GM18498 (cell line): ENCODE data around the gene LRCH2.
"Not testable (repeated sequence)": the region's sequence is repeated elsewhere in the genome, so short reads cannot be mapped to it uniquely, and the experiment has no call there.

Experiments used
- ATAC-seq: cut with Tn5 transposase; IDR thresholded peaks from one replicate; pipeline ENCODE4 v1.9.1; 2021; ENCODE audit warnings: mild to moderate bottlenecking, moderate library complexity; ENCODE audit not compliant: unreplicated experiment

LRCH2 gene

DNA sequence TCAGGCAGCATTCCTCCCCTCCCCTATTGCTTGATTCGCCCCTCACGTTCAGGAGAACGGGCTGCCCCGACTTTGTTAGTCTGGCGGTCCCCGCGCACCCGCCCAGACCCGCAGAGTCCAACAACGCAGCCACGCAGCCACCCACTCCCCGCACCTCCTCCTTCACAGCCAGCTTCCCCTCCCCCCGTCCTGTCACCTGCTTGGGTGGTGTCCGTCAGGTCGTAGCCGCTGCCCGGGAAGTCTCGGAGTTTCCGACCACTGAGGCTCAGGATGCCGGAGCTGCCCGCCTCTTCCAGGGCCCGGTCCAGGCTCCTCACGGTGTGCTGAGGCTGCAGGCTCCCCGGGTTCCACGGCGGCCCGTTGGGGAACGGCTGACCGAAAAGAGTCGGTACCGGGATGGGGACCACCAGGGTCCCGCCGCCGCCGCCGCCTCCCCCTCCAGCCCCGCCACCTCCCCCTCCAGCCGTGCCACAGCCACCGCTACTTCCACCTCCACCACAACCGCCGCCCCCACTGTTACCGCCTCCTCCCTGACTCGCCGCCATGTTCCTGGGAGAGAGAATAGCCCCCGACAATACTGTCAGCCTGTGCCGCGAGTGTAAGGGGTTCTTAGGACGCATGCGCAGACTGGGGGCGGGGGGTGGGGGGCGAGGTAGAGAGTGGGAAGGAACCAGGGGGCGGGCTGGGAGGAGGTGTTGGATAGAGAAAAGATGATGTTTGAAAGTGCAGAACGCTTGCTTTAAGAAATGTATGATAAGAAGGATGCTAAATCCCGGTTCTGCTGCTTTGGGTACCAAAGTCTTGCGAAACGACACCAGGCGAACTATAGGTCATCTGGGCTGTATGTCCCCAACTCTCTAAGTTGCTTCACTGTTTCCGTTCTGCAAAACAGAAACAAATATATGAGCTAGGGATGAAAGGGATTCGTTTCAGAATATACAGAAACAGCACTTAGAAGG, at the start of gene LRCH2:
Gene LRCH2, minus strand, starts transcription at position 600 of the 959 bp plus-strand sequence. Its CDS starts 55 bp downstream, at position 545.
- ATAC-seq: no peak

GRCh38 chrX:115269051-115269683, 35.3 kb upstream of the LRCH2 start:
- no peak for ATAC-seq

DNA sequence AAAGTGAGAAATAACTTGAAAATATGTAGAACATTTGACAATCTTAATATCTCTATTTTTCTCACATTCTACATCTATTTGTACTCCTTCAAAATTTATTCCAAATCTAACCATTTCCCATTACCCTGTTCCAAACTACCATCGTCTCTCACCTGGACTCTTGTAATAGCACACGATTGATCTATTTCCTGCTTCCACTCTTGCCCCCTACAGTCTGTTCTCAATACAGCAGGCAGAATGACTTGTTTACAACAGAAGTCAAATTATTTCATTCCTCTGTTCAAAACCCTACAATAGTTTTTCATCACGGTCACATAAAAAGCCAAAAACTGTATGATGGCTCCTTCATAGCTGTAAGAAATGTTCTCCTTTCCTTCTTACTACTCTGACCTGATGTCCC, 34.5 kb upstream of the LRCH2 start:
- ATAC-seq: no peak

GRCh38 chrX:115266300-115266699, 32.4 kb upstream of the LRCH2 start:
- no peak for ATAC-seq

- no peak for ATAC-seq
Observed at GRCh38 chrX:115264009-115264408, 30.1 kb upstream of the LRCH2 start.

DNA sequence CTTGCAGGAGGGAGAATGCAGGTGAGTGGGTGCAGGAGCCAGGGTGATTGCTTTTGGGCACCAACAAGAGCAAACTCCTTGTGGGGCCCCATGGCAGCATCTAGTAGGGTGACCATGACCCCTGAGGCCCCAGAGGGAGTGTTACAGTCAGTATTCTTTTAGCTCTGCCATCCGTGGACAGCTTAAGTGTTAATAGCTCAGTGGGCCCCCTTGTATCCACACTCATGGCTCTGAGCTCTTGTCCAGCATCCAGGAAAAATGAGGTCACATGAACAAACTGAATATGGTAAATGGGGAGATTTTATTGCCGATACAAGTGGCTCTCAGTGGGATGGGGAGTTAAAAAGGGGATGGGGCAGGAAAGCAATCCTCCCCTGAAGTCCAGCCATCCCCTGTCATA, 27.3 kb upstream of the LRCH2 start:
- ATAC-seq: no peak

- no peak for ATAC-seq
Observed at GRCh38 chrX:115260330-115260729, 26.4 kb upstream of the LRCH2 start.

GRCh38 chrX:115259238-115259875, 25.5 kb upstream of the LRCH2 start:
- ATAC-seq: no peak

DNA sequence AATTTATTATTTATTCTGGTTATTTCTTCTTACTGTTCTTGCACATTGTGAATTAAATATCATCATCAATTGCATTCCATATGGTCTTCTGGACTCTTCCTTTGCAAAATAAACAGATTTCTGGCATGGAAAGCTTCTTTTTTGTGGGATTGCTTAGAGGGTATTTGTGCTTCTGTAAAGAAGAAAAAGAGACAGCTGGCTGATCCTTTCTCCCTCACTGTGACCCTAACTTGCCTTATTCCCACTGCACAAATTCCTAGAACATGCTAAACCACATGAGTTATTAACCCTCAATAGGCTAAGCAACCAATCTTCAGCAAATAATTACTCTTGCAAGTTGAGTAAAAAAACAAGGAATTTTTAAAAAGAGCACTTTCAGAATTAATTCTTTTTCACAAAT, 23.8 kb upstream of the LRCH2 start:
- ATAC-seq: no peak

DNA sequence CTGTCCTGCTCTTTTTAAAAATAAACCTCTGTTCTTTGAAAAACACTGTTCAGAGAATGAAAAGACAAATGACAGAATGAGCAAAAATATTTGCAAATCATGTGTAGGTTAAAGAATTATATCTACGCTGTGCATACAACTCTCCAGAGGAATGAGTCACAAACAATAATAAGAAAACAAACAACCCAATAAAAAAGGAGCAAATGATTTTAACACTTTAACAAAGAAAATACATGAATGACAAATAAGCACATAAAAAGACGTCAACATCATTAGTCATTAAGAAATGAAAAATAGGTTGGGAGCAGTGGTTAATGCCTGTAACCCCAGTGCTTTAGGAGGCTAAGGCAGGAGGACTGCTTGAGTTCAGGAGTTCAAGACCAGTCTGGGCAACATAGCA, 21.1 kb upstream of the LRCH2 start:
- no peak for ATAC-seq

GRCh38 chrX:115251458-115252233, 17.8 kb upstream of the LRCH2 start:
- no peak for ATAC-seq

GRCh38 chrX:115237056-115237455, 3.2 kb upstream of the LRCH2 start:
- no peak for ATAC-seq

DNA sequence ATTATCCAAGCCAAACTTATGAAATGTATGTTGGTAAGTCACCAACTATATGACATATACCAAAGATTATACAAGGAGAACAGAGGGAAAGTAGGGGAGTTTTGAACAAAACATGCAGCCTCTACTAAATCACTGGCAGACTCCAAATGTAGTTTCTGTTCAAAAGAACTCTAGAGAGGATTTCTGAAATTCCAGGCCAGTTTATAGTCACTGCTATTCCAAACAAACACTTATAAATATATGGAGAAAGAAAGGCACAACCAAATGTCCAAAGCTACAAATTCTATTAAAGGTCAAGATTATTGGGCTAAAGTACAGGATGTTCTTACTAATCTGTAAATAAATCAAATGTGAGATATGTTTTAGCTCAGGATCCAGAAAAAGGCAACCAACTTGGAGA, 2.7 kb upstream of the LRCH2 start:
- no peak for ATAC-seq

DNA sequence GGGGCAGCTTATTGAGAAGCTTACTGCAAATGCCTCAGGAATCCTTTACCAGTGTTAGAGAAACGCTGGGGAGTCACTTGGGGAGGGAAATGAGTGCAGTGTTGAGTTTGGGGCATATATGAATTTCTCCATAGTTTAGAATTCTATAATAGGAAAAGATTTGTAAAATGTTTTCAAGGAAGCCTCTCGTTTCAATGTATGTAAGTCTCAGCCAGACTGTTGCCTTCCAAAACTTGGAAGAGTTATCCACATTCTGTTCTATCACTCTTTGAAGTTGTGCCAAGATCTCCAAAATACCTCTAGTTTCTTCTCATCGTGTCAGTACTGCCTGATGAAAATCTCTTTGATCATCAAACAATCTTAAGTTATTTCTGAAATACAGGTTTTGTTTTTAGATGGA, 565 bp upstream of the LRCH2 start:
- no peak for ATAC-seq

DNA sequence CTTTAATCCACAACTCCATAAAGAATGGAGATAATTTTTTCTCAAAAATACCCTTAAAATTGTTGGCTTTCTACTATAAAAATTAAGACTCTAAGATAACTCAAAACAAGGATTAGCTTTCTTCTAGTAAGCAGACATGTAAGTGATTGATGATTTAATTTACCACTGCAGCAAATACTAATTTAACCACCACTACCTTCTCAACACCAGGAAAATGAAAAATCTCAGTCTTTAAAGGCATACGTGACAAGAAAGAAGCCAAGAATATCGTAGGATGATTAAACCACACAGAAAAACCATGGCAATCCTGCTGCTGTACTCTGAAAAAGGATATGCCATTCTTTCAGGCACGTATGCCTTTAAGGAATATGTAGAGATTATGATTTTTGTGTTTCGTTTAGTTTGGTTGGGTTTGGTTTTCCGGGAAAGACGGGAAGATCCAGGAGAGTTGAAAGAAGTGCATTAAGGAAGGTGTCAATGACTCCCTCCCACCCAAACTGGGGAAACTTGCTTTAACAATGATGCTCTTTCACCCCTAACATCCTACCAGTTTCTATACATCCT, 881 bp downstream of the LRCH2 start:
- no peak for ATAC-seq

DNA sequence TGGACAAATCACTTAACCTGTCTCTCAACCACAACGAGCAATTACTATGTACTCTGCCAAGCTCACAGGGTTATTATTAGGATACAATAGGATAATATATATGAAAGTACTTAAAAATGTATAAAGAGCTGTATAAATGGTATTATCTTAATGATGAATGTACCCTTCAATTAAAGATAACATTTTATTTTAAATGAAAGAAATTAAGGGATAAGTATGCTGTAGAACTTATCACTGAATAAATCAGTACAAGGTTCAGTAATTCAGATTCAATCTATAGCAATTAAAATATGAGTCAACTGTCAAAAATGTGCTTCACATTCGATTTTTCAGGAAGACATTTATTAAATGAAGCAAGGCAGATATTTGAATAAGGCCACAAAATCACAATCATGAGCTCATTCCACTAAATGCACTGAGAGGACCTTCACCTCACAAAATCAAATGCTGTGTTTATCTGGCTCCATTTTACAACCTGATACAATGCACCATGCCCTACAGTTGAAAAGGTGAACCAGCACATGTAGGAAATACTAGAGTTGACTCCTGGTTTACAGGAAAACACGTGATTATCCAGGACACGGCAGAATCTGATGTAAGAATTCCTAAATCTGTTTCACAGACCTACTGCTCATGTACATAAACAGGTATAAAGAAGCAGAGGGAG, 4.4 kb downstream of the LRCH2 start:
- ATAC-seq: no peak

DNA sequence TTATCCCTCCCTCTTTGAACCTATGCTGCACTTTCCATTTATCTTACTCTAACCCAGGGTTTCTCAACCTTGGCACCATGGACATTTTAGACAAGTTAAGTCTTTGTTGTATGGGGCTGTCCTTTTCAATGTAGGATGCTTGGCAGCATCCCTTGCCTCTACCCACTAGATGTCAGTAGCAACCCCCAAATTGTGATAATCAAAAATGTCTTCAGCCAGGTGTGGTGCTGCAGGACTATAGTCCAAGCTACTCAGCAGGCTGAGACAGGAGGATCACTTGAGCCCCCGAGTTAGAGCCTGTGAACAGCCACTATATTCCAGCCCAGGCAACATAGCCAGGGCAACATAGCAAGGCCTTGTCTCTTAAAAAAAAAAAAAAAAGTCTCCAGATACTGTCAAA, 7.0 kb downstream of the LRCH2 start:
- ATAC-seq: no peak

GRCh38 chrX:115217346-115217745, 16.6 kb downstream of the LRCH2 start:
- ATAC-seq: not testable (repeated sequence)

DNA sequence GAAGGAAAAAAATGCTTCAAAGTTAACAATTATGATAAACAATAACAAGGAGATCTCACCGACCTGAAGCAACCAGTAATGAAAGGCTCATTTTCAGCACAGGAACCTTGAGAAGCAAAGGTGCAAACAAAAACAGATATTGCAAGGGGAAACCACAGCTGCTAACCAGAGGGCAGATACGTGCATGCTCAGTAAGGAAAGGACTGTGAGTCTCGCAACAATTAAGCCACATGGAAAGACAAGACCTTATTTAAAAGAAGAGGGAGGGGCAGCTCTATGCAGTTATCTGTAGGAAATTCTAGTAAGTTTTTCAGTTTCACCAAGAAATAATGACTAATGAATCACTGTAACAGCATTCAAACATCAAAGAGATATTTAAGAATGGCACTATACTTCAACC, 19.3 kb downstream of the LRCH2 start:
- no peak for ATAC-seq

DNA sequence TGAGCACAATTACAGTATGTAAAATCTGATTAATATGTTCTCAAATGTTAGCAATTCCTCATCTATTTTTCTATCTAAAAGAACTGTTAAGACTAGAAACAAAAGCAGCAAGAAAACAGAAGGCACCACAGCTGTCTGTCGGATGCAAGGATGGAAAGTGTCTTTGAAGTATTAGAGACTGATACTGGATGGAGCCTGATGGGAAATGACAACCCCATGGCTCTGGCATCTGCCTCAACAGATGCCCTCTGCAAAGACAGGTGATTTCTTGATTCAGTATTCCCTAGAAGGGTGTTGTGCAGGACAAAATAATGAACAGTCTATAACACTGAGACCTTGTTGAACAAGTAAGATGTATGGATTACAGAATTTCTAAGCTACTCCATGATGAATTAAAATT, 19.7 kb downstream of the LRCH2 start:
- ATAC-seq: no peak
